HepG2 (cell line): ENCODE results near the gene LRRC10B. TPM values are rescaled to one million over a fixed set of nuclear protein-coding genes. Genes with fewer than 3 reads are reported as not detected.

Experiments used
- ATAC-seq: fragments of 200-7000 bp; cut with Tn5 transposase; 3 replicates; pipeline ENCODE4 v1.9.1; 2020; ENCODE audit warnings: mild to moderate bottlenecking, moderate library complexity
- BruUV-seq: library from RNA; stranded (reverse); fragments of 400-500 nt; replicated peaks from 2 replicates; lab custom pipeline; 2021; lab: Mats Ljungman, UMichigan
- CTCF ChIA-PET: fragments of 300-600 bp; formaldehyde crosslinking; extraction: SDS; loops from one replicate; lab custom pipeline; 2021; ENCODE audit warnings: low total read pairs, inconsistent platforms, low intra/inter-chr PET ratio; lab: Yijun Ruan, JAX
- POLR2A ChIA-PET: fragments of 350-600 bp; sonication (Branson Sonifier 250); formaldehyde crosslinking; loops from one replicate; lab custom pipeline; 2020; ENCODE audit warnings: antibody characterized with exemption, inconsistent platforms; lab: Yijun Ruan, JAX
- DNase-seq: peaks from one replicate; pipeline ENCODE4 v3.0.0-alpha.2; 2015; ENCODE audit warnings: low spot score
- FAIRE-seq: peaks from 3 replicates; lab custom pipeline; 2011; peaks lifted over from hg19 to GRCh38; lab: Jason Lieb, UNC
- H2AFZ ChIP-seq: one replicate; pipeline ENCODE4 v1.6.1; 2011; ENCODE audit warnings: low read length, inconsistent platforms
- H3K27ac ChIP-seq: fragments of 300-600 bp; 3 replicates; pipeline ENCODE4 v1.8.0; 2011; ENCODE audit warnings: mixed run types, mild to moderate bottlenecking, mixed read lengths, low read length, inconsistent platforms; ENCODE audit not compliant: insufficient read depth; ENCODE audit errors: extremely low read length
- H3K27me3 ChIP-seq, 2 experiments: fragments of 200-600 bp in 1 of 2; 2 replicates in 1 of 2; 3 replicates in 1 of 2; pipeline versions ENCODE4 v1.6.0 to v1.8.0; 2011; ENCODE audit warnings: low read length in 2 of 2, mild to moderate bottlenecking in 2 of 2, moderate library complexity in 2 of 2, inconsistent platforms in 1 of 2; ENCODE audit not compliant: insufficient read depth in 2 of 2, control insufficient read depth in 1 of 2
- H3K36me3 ChIP-seq, 2 experiments: fragments of 200-600 bp in 1 of 2; replicated peaks in 1 of 2; 2 replicates in 1 of 2; 3 replicates in 1 of 2; pipeline versions ENCODE4 v1.5.1 to v1.8.0; 2011; ENCODE audit warnings: low read length in 2 of 2, inconsistent platforms in 1 of 2; ENCODE audit not compliant: insufficient read depth in 2 of 2, control insufficient read depth in 1 of 2
- H3K4me1 ChIP-seq: 2 replicates; pipeline ENCODE4 v1.5.1; 2012; ENCODE audit warnings: low read length, inconsistent platforms; ENCODE audit not compliant: insufficient read depth
- H3K4me2 ChIP-seq: 2 replicates; pipeline ENCODE4 v1.6.0; 2011; ENCODE audit warnings: low read depth, low read length, inconsistent platforms
- H3K4me3 ChIP-seq, 3 experiments: fragments of 200-600 bp in 1 of 3; sonication (generic), shearing (Covaris generic) in 1 of 3; replicated peaks in 1 of 3; 2 replicates each; pipeline ENCODE4 v1.5.1; 2011 to 2016; ENCODE audit warnings: low read length in 3 of 3, inconsistent platforms in 2 of 3, low read depth in 2 of 3, mild to moderate bottlenecking in 2 of 3, control low read depth in 1 of 3, mixed read lengths in 1 of 3; ENCODE audit not compliant: insufficient read depth in 1 of 3
- H3K79me2 ChIP-seq: one replicate; pipeline ENCODE4 v1.6.1; 2011; ENCODE audit warnings: low read length, inconsistent platforms; ENCODE audit not compliant: insufficient read depth
- H3K9ac ChIP-seq: 2 replicates; pipeline ENCODE4 v1.6.0; 2011; ENCODE audit warnings: mild to moderate bottlenecking, low read depth, low read length, inconsistent platforms; ENCODE audit not compliant: insufficient read depth
- H3K9me3 ChIP-seq: 2 replicates; pipeline ENCODE4 v1.5.1; 2012; ENCODE audit warnings: mild to moderate bottlenecking, low read length
- H4K20me1 ChIP-seq: 2 replicates; pipeline ENCODE4 v1.6.0; 2011; ENCODE audit warnings: inconsistent platforms, mild to moderate bottlenecking, low read length, moderate library complexity; ENCODE audit not compliant: insufficient read depth
- ATF1 ChIP-seq: IDR thresholded peaks from 2 replicates; pipeline ENCODE4 v1.6.1; 2016; ENCODE audit warnings: mild to moderate bottlenecking, control low read depth
- CSRNP2 ChIP-seq: sonication (generic); formaldehyde crosslinking; conservative IDR thresholded peaks from 2 replicates; pipeline ENCODE4 v1.8.0; 2022; ENCODE audit warnings: low read depth, missing genetic modification reagents
- DR1 ChIP-seq: sonication (generic); formaldehyde crosslinking; IDR thresholded peaks from 2 replicates; pipeline ENCODE4 v1.8.0; 2021; ENCODE audit warnings: mild to moderate bottlenecking, missing genetic modification reagents, inconsistent platforms
- FOXK2 ChIP-seq: fragments of 450-650 bp; IDR thresholded peaks from 2 replicates; pipeline ENCODE4 v1.6.1; 2016
- HDAC6 ChIP-seq: fragments of 200-600 bp; sonication (generic); IDR thresholded peaks from 2 replicates; pipeline ENCODE4 v1.7.0; 2017; ENCODE audit warnings: mild to moderate bottlenecking, antibody characterized with exemption, low read length, low read depth
- MBD4 ChIP-seq: IDR thresholded peaks from 2 replicates; pipeline ENCODE4 v1.6.1; 2012; ENCODE audit warnings: low read length, inconsistent platforms, borderline replicate concordance
- NCOA1 ChIP-seq: sonication (generic); formaldehyde crosslinking; IDR thresholded peaks from 2 replicates; pipeline ENCODE4 v1.9.0; 2021; ENCODE audit warnings: missing genetic modification reagents
- PITX1 ChIP-seq: sonication (generic); formaldehyde crosslinking; IDR thresholded peaks from 2 replicates; pipeline ENCODE4 v1.5.1; 2020; ENCODE audit warnings: mild to moderate bottlenecking, missing genetic modification reagents
- RARA ChIP-seq: IDR thresholded peaks from 2 replicates; pipeline ENCODE4 v1.6.1; 2016; ENCODE audit warnings: missing genetic modification reagents, missing compliant biosample characterization
- RFX3 ChIP-seq: IDR thresholded peaks from 2 replicates; pipeline ENCODE4 v1.6.1; 2016; ENCODE audit warnings: missing biosample characterization, missing genetic modification reagents
- SATB2 ChIP-seq: sonication (generic); formaldehyde crosslinking; IDR thresholded peaks from 2 replicates; pipeline ENCODE4 v1.5.0; 2020; ENCODE audit warnings: missing genetic modification reagents
- TAF1 ChIP-seq: sonication (generic); formaldehyde crosslinking; IDR thresholded peaks from 2 replicates; pipeline ENCODE4 v1.4.0; 2020; ENCODE audit warnings: missing genetic modification reagents
- TERF1 ChIP-seq: sonication (generic); formaldehyde crosslinking; IDR thresholded peaks from 2 replicates; pipeline ENCODE4 v1.8.0; 2022; ENCODE audit warnings: mild to moderate bottlenecking, missing genetic modification reagents, moderate library complexity
- YY1 ChIP-seq: IDR thresholded peaks from 2 replicates; pipeline ENCODE4 v1.6.1; 2011; ENCODE audit warnings: low read length, low read depth, moderate library complexity, mild to moderate bottlenecking; ENCODE audit not compliant: insufficient read depth, insufficient replicate concordance
- ZBTB7A ChIP-seq: sonication (generic); formaldehyde crosslinking; IDR thresholded peaks from 2 replicates; pipeline ENCODE4 v1.8.0; 2022; ENCODE audit warnings: mild to moderate bottlenecking, missing genetic modification reagents
- ZNF766 ChIP-seq: sonication (generic); formaldehyde crosslinking; IDR thresholded peaks from 2 replicates; pipeline ENCODE4 v1.5.0; 2020; ENCODE audit warnings: missing genetic modification reagents, borderline replicate concordance
- ZNF878 ChIP-seq: sonication (generic); formaldehyde crosslinking; IDR thresholded peaks from 2 replicates; pipeline ENCODE4 v1.8.1; 2023; ENCODE audit warnings: mild to moderate bottlenecking, missing genetic modification reagents, moderate library complexity
- WGBS: methylation state at CpG from one replicate; pipeline ENCODE4 v1.1.6; 2017; ENCODE audit warnings: low lambda C conversion rate; 5-methylcytosine and 5-hydroxymethylcytosine counted together
- in situ Hi-C: cut with HindIII; loops from 2 replicates; pipeline ENCODE4 v1.10.0; 2017; ENCODE audit warnings: low pct_unique_long_range_greater_than_20kb; ENCODE audit not compliant: extremely low pct_ligation_motif_present
- intact Hi-C: fragments of 100-400 bp; cut with micrococcal nuclease; formaldehyde crosslinking; loops from one replicate; pipeline ENCODE4 v1.10.0; 2022; ENCODE audit not compliant: unreplicated experiment
- polyA plus RNA-seq, 8 experiments: library from polyadenylated mRNA; depleted of rRNA in 3 of 8; stranded (reverse) in 7 of 8; unstranded in 1 of 8; fragments of >200 nt; fragmentation: Illumina TruSeq in 4 of 8; extraction: Trizol in 4 of 8; gene quantifications; 2 replicates each; pipeline versions ENCODE4 v1.2.1 to v1.2.3, GENCODE V29; 2011 to 2016; ENCODE audit warnings: low read depth in 4 of 8, missing spikeins in 1 of 8, mixed read lengths in 1 of 8; ENCODE audit not compliant: insufficient read depth in 1 of 8
- total RNA-seq, 5 experiments: library from RNA; depleted of rRNA; stranded (reverse); fragments of >200 nt; fragmentation: Illumina TruSeq; extraction: Trizol; gene quantifications; 2 replicates each; pipeline ENCODE4 v1.2.3, GENCODE V29; 2016; ENCODE audit warnings: low read depth in 1 of 5

Gene LRRC10B
- total and polyA plus RNA-seq, 2 of the 13 experiments (the other 11 are each of a cell fraction or from before 2014, with no cell fraction given): not detected

GRCh38 chr11:61542705-61543104, 34.2 kb downstream of the LRRC10B start:
- TF ChIP-seq FOXK2 (no peak), YY1 (no peak), SATB2 (CRISPR knock-in tag) (no peak), ATF1 (no peak), RARA (CRISPR knock-in tag) (no peak), ZBTB7A (CRISPR knock-in tag) (no peak), ZNF766 (no peak), DR1 (CRISPR knock-in tag) (no peak), NCOA1 (no peak), HDAC6 (no peak), TERF1 (CRISPR knock-in tag) (no peak), TAF1 (no peak), ZNF878 (no peak), PITX1 (no peak), MBD4 (no peak), CSRNP2 (CRISPR knock-in tag) (no peak), RFX3 (CRISPR knock-in tag) (no peak)
- BruUV-seq: no TSS peak
- intact Hi-C loops: no loop called here
- H3K79me2 ChIP-seq: no peaks in the 10 kb centered on the region
- DNase-seq (no peak), ATAC-seq (no peak), FAIRE-seq (no peak)
- H3K4me3 ChIP-seq: no peak overlapping the region
- H3K27me3 ChIP-seq: no peaks in the 10 kb centered on the region; a peak in 1 of 5 replicates
- no peak overlapping the region for H3K9ac ChIP-seq
- H2AFZ ChIP-seq: no peak overlapping the region
- ChIA-PET CTCF (no interaction called here), POLR2A (no interaction called here)
- H3K36me3 ChIP-seq: no peaks in the 10 kb centered on the region
- H4K20me1 ChIP-seq: no peaks in the 10 kb centered on the region
- H3K27ac ChIP-seq: no peak overlapping the region
- peaks cover 17% of the 10 kb centered on the region for H3K4me1 ChIP-seq
- 80% methylated on average over 14 of the region's 16 CpGs for WGBS
- H3K9me3 ChIP-seq: no peaks in the 10 kb centered on the region
- in situ Hi-C loops: no loop called here
- no peak overlapping the region for H3K4me2 ChIP-seq
